ENCODE results near the gene EEF1A2. TPM values are rescaled to one million over a fixed set of nuclear protein-coding genes. Genes with fewer than 3 reads are reported as not detected.

The EEF1A2 gene
- total and polyA plus RNA-seq, 4 donors, result 0.05 to 0.12 TPM; not detected in 2

- no peak for TF ChIP-seq YY1 (IDR thresholded peaks at IDR 0.05)
- TF ChIP-seq FOXA1 (IDR thresholded peaks at IDR 0.05), result no peak
- TF ChIP-seq HNF4G (IDR thresholded peaks at IDR 0.05), result no peak
- no peak for TF ChIP-seq TAF1 (conservative IDR thresholded peaks at IDR 0.05)
- TF ChIP-seq JUND (IDR thresholded peaks at IDR 0.05), result no peak
- TF ChIP-seq ATF3 (IDR thresholded peaks at IDR 0.05), result no peak
- TF ChIP-seq ZBTB33 (IDR thresholded peaks at IDR 0.05), result no peak
- no peak for TF ChIP-seq REST (IDR thresholded peaks at IDR 0.05)
- TF ChIP-seq GABPA (IDR thresholded peaks at IDR 0.05 in 1 of 2, conservative IDR thresholded peaks at IDR 0.05 in 1 of 2), result no peak
- no peak for TF ChIP-seq RAD21 (IDR thresholded peaks at IDR 0.05)
- 82% methylated on average over 26 of the region's 26 CpGs for WGBS
- H3K36me3 ChIP-seq (ENCODE audit: control insufficient read depth in 4 of 4, insufficient read depth in 3 of 4, low read depth in 1 of 4, low read length in 3 of 4), result no peaks in the 10 kb centered on the region
Measured at GRCh38 chr20:63440366-63440955, 58.4 kb downstream of the EEF1A2 start.

GRCh38 chr20:63439866-63440265 is 59.0 kb downstream of the EEF1A2 start:
- no peaks in the 10 kb centered on the region for H3K9me3 ChIP-seq (ENCODE audit: control insufficient read depth in 4 of 4, low read length in 3 of 4)
- no peaks in the 10 kb centered on the region for H3K36me3 ChIP-seq (ENCODE audit: control insufficient read depth in 4 of 4, insufficient read depth in 3 of 4, low read depth in 1 of 4, low read length in 3 of 4)
- no peak overlapping the region for H3K27ac ChIP-seq (ENCODE audit: low read depth in 1 of 2, low read length in 2 of 2)
- H3K27me3 ChIP-seq (ENCODE audit: control insufficient read depth in 4 of 4, insufficient read depth in 4 of 4, low read length in 3 of 4), result peaks cover 0 to 2% (median 0%) of the 10 kb centered on the region in 4 donors
- 88% methylated on average over 15 of the region's 15 CpGs for WGBS
- no peak for DNase-seq (ENCODE audit: low spot score)
- H3K9ac ChIP-seq (ENCODE audit: low read depth in 1 of 2, low read length in 2 of 2), result no peak overlapping the region
- no peak overlapping the region for H3K4me3 ChIP-seq (ENCODE audit: low read depth in 1 of 3, low read length in 3 of 3)
- TF ChIP-seq CTCF (IDR thresholded peaks at IDR 0.05; ENCODE audit: low read depth, low read length, missing input control) (no peak), ZBTB33 (IDR thresholded peaks at IDR 0.05) (no peak), NR2F2 (IDR thresholded peaks at IDR 0.05) (no peak), SP1 (IDR thresholded peaks at IDR 0.05) (no peak), JUND (IDR thresholded peaks at IDR 0.05) (no peak), HNF4G (IDR thresholded peaks at IDR 0.05) (no peak), YY1 (IDR thresholded peaks at IDR 0.05) (no peak), FOXA1 (IDR thresholded peaks at IDR 0.05) (no peak), RAD21 (IDR thresholded peaks at IDR 0.05) (no peak), MAX (IDR thresholded peaks at IDR 0.05) (no peak), HNF4A (conservative IDR thresholded peaks at IDR 0.05) (no peak), GABPA (IDR thresholded peaks at IDR 0.05 in 1 of 2, conservative IDR thresholded peaks at IDR 0.05 in 1 of 2) (no peak)
- no peaks in the 10 kb centered on the region for H3K4me1 ChIP-seq (ENCODE audit: control insufficient read depth in 4 of 4, insufficient read depth in 4 of 4, low read length in 3 of 4)

More at GRCh38 chr20:63440366-63440955, 58.4 kb downstream of the EEF1A2 start:
- no peak overlapping the region for H3K27ac ChIP-seq (ENCODE audit: low read depth in 1 of 2, low read length in 2 of 2)
- H3K4me3 ChIP-seq (ENCODE audit: low read depth in 1 of 3, low read length in 3 of 3), result no peak overlapping the region
- H3K9me3 ChIP-seq (ENCODE audit: control insufficient read depth in 4 of 4, low read length in 3 of 4), result no peaks in the 10 kb centered on the region
- H3K9ac ChIP-seq (ENCODE audit: low read depth in 1 of 2, low read length in 2 of 2), result no peak overlapping the region
- no peak for DNase-seq (ENCODE audit: low spot score)
- peaks cover 0 to 3% (median 0%) of the 10 kb centered on the region in 4 donors for H3K27me3 ChIP-seq (ENCODE audit: control insufficient read depth in 4 of 4, insufficient read depth in 4 of 4, low read length in 3 of 4)
- no peaks in the 10 kb centered on the region for H3K4me1 ChIP-seq (ENCODE audit: control insufficient read depth in 4 of 4, insufficient read depth in 4 of 4, low read length in 3 of 4)
